Endothelial cell of umbilical vein (primary cell): ENCODE data around the gene LIMK2.

Experiments used
- CTCF ChIP-seq, 2 donors: IDR thresholded peaks; 1 replicate in 1 of 2; 2 replicates in 1 of 2; pipeline ENCODE4 v1.5.1; 2011; ENCODE audit warnings: low read length in 2 of 2, mild to moderate bottlenecking in 2 of 2, moderate library complexity in 2 of 2, control low read depth in 1 of 2, inconsistent platforms in 1 of 2, low read depth in 1 of 2; ENCODE audit not compliant: insufficient read depth in 1 of 2; ENCODE audit errors: extremely low read depth in 1 of 2
- EZH2 ChIP-seq: IDR thresholded peaks from 2 replicates; pipeline ENCODE4 v1.6.1; 2012; ENCODE audit warnings: borderline replicate concordance, low read depth, mild to moderate bottlenecking, moderate library complexity, low read length, inconsistent platforms; ENCODE audit not compliant: severe bottlenecking
- GATA2 ChIP-seq: IDR thresholded peaks from 2 replicates; pipeline ENCODE4 v1.7.0; 2011; ENCODE audit warnings: low read depth, mild to moderate bottlenecking, moderate library complexity, mixed read lengths, low read length; ENCODE audit not compliant: insufficient read length, insufficient read depth
- MAX ChIP-seq: IDR thresholded peaks from 2 replicates; pipeline ENCODE4 v1.6.1; 2011; ENCODE audit not compliant: insufficient read depth, insufficient read length
- MYC ChIP-seq: IDR thresholded peaks from one replicate; pipeline ENCODE4 v1.6.1; 2011; ENCODE audit warnings: mild to moderate bottlenecking, low read depth, low read length
- POLR2A ChIP-seq: IDR thresholded peaks from 2 replicates; pipeline ENCODE4 v1.6.1; 2012; ENCODE audit warnings: low read depth, mild to moderate bottlenecking, control low read depth, low read length
- POLR2AphosphoS5 ChIP-seq: IDR thresholded peaks from 2 replicates; pipeline ENCODE4 v1.6.1; 2012; ENCODE audit warnings: low read depth, mild to moderate bottlenecking, control low read depth, low read length, moderate library complexity; ENCODE audit not compliant: insufficient read depth

GRCh38 chr22:31192513-31192912, 19.6 kb upstream of the LIMK2 start:
- no peak for TF ChIP-seq EZH2
- no peak for TF ChIP-seq MAX
- TF ChIP-seq POLR2A: no peak
- no peak for TF ChIP-seq MYC
- TF ChIP-seq CTCF (IDR thresholded peaks at IDR 0.05; ENCODE audit: extremely low read depth in 1 of 2, insufficient read depth in 1 of 2, low read depth in 1 of 2, low read length in 2 of 2): no peak
- no peak for TF ChIP-seq GATA2
- TF ChIP-seq POLR2AphosphoS5: no peak
